HG03442 (cell line): ENCODE measurements around the gene CACNG7.
"Not testable (repeated sequence)": the region's sequence is repeated elsewhere in the genome, so short reads cannot be mapped to it uniquely, and the experiment has no call there.

Experiments used
- ATAC-seq: cut with Tn5 transposase; IDR thresholded peaks from one replicate; pipeline ENCODE4 v1.9.1; 2021; ENCODE audit warnings: mild to moderate bottlenecking, moderate library complexity; ENCODE audit not compliant: unreplicated experiment

CACNG7 gene

DNA sequence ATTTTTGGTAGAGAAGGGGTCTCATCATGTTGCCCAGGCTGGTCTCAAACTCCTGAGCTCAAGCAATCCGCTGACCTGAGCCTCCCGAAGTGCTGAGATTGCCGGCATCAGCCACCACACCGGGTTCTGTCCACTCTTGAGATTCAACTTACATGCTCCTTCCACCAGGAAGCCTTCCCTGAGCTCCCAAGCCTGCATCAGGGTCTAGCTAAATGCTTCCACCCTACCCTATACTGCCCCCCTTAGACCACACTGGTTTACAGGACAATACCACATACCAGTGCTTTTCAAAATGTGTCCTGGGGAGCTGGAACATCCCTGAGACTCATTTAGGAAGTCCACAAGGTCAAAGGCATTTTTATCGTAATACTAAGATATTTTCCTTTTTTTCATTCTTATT lies 38.5 kb downstream of the CACNG7 start:
- no peak for ATAC-seq

DNA sequence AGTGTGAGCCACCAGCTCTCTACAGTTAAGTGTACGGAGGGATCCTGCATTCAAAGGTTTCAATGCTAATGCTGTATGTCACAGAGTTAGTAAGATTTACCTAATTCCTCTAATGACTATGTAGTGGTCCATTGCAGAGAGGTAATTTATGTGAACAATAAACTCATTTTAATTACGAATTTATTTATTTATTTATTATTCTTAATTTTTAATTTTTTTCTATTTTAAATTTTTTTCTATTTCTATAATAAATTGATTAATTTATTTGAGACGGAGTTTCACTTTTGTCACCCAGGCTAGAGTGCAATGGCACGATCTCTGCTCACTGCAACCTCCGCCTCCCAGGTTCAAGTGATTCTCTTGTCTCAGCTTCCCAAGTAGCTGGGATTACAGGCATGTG lies 39.5 kb downstream of the CACNG7 start:
- not testable (repeated sequence) for ATAC-seq

DNA sequence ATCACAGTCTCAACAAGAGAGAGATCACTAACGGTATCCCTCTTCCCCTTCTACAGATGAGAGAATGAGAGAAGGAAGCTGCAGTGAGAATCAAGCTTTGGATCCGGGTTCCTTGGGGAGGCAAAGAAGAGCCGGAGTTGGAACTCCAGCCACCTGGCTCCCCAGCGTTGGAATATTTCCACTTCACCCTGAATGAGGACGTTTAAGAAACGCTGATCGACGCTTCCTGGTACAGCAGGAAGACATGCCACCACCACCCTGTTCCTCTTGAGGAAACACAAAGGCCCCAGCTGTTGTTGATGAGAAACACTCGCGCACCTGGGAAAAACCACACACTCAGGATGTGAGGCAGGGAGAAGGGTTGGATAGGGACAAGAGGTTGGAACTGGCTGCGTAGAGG lies 42.4 kb downstream of the CACNG7 start:
- ATAC-seq: no peak

DNA sequence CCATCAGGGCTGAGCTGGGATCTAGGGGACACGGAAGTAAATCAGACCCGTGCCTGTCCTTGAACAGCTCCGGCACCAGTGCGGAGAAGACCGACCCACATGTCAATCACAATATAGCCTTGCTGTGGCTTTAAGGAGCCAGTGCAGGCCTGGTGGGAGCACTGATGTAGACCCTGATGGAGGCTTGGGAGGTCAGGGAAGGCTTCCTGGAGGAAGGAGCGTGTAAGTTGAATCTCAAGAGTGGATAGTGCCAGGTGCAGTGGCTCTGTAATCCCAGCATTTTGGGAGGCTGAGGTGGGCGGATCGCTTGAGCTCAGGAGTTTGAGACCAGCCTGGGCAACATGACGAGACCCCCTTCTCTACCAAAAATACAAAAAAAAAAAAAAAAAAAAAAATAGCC lies 42.9 kb downstream of the CACNG7 start:
- ATAC-seq: no peak

DNA sequence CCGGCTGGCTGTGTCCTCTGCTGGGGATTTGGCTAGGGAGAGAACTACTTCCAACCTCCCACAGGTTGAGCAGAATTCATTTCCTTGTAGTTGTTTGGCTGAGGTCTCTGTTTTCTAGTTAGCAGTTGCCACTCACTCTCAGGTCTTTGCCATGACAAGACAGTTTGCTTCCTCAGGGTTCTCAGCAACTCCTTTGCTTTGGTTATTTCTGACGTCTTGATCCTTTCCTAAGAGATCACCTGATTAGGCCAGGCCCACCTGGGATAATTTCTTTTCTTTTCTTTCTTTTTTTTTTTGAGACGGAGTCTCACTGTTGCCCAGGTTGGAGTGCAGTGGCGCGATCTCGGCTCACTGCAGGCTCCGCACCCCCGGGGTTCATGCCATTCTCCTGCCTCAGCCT lies 44.3 kb downstream of the CACNG7 start:
- no peak for ATAC-seq

DNA sequence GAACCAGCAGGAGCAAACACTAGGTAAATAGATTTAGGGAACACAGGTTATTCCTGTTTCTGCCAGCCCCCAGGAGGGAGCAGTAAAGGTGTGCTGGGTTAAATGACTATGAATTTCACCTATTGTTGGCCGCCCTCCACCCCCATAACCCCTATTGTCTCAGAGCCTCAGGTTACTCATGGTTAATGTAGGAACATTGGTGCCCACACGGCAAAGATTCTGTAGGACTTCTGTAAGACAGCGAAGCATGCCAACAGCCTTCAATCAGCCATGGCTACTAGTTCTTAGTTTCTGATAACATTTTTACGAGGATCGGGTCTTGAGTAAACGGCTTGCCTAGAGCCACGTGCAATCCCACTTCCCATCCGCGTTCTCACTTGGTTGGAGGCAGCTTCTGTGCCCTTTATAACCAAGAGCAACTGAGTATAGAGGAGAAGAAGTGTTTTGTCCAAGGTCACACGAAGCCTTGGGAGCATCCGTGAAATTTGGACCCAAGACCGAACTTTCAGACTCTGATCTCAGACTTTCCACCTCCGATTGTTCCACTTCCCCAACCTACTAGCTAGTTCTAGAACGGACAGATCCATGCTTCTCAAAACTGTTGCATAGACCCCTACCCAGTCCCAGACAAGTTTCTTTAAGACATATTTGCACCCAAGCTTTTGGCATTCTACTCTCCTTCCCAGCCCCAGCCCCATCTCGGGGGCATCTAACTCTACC lies 48.5 kb downstream of the CACNG7 start:
- ATAC-seq: no peak

DNA sequence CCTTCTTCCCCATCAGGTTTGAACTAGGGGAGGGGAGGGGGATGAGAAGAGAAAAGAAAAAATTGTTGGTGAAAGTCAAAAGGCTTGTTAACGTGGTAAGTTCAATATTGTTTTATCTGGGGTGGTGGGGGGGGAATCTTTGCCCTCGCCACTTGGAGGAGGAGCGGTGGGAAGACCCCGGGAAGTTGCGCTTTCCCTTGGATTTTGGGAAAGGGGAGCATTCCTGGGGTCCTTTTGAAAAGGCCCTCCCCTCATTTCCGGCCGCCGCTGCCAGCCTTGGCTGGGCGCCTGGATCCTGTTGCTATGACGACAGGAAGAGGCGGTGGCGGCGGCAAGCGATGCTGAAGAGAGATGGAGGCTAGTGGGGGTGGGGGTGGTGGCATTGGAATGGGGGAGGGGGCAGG lies 49.1 kb downstream of the CACNG7 start:
- ATAC-seq: no peak

DNA sequence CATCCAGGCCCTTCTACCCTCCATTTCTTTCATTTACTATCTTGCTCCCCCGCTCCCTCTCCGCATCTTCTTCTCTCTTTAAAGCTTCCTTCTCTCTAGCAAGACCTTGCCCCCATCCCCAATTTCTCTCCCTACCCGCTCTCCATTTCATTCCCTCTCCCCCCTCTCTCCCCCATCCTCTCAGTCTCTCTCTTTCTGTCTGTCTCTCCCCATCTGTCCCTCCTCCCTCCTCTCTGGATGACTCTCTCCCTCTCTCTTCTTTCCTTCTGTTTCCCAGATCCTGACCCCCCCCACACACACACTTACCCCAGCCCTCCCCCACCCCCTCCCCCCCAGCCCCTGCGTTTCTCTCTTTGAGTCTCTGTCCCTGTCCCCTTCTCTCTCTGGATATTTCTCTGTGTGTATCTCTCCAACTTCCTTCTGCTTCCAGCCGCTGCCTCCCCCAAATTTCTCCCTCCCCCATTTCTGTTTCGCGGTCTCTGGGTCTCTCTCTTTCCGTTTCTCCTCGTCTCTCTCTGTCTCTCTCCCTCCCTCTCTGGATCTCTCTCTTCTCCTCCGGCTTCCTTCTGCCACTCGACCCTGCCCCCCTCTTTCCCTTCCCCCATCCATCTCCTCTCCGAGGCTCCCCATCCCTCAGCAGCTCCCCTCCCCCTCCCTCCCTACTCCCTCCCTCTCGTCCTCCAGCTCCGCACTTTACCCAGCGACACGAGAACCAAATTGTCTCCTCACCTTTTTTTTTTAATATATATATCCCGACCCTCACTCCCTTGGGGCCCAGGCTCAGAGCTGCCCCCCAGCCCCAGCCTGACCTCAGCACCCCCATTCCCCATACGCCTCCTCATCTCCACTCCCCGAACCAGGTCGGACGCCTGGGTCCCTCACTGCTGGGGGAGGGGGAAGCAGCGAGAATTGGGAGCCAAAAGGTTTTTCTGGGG lies 50.0 kb downstream of the CACNG7 start:
- ATAC-seq: no peak

DNA sequence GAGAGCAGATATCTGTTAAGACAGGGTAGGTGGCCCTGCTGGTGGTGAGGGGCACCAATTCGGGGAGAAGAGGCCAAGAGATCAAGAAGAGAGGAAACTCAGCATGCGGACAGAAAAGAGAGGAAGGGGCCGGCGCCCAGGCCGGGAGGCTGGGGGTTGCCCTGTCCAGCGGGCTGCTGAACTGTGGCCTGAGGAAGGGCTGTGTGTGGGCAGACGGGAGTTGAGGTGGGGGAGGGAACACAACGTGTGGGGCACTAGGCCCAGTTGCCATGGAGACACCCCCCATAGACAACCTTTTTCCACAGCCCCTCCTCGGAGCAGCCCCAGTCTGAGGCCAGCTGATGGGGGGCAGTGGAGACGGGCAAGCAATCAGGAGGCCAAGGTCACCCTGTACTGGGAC lies 51.1 kb downstream of the CACNG7 start:
- ATAC-seq: no peak

DNA sequence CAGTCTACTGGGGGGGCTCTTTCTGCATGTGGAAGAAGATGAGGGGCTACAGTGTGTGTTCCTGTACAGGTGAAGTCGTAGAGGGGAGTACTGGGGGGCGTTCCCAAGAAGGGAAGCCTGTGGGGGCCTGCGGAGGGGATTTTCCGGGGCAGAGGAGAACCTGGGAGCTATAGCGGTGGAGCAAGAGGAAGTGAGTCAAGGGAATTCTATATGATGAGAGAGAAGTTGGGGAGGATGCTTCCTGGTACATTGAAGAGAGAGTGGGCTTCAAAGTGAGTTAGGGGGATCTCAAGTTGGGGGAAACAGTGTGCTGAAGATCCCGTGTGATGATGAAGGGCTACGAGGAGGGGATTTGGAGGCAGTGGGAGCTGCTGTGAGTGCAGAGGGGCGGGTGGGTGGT lies 51.8 kb downstream of the CACNG7 start:
- no peak for ATAC-seq

DNA sequence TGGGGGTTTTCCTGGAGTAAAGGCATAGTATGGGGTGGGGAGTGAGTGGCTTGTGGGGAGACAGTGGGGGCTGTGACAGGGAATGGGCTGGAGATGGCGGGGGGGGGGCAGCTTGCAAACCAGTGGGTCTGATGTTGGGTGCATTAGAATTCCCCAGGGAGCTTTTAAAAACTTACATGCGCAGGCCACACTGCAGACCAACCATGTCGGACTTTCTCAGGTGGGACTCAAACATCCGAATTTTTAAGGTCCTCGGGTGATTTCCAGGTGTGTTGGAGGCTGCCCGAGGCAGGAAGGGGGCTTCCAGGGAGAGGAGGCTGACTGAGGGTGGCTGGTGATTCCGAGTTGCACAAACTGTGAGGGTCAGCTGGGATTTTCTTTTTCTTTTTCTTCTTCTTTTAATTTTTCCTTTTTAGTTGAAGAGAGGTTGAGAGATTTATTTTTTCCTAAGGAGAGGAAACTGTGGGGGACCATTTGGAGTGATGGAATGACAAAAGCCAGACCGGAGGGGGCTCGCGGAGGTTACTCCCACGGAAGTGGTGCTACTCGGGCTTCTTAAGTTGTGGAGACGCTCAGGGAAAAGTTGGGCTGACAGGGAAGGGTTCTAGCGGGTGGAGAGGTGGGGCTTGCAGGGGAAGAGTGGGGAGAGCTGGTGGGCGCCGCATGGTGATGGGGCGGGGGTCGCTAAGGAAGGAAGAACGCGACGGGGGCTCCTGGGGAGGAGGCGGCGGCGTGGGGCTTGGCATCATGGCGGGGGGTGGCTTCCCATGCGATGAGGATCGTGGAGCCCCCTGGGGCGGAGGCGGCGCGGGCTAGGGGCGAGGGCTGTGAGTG lies 52.7 kb downstream of the CACNG7 start:
- ATAC-seq: no peak

DNA sequence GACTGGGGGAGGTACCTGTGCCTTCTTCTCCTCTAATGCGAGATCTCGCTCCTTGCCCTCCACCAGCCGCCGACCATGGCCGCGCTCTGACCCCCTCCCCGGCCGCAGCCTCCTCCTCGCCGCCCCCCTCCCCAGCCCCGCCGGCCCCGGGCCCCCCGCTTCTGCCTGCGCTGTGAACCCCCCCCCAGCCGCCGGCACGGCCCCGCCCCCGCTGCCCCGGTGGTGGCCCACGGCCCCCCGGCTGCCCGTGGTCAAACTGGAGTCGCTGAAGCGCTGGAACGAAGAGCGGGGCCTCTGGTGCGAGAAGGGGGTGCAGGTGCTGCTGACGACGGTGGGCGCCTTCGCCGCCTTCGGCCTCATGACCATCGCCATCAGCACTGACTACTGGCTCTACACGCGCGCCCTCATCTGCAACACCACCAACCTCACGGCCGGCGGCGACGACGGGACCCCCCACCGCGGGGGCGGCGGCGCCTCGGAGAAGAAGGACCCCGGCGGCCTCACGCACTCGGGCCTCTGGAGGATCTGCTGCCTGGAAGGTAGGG lies 53.9 kb downstream of the CACNG7 start, which contains the start of gene CACNG8:
Gene CACNG8, plus strand, starts transcription at position 51 of the 545 bp plus-strand sequence.
- ATAC-seq: no peak

DNA sequence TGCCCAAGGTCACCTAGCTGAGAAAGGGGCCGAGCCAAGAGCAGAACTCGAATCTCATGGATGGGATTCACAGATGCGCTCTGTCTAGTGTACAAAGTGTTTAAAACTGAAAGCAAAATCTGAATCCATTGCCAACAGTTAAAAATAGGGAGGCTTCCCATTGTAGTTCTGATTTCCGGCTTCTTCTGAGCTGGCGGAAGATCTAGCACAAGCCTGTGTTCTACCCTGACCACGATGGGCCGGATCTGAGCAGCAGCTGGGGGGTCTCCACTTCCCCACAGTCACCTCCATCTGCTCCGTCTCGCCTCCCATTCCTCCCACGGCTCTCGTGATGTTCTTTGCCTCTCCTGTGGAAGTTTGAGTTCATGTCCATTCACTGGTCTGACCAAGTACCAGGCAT lies 56.0 kb downstream of the CACNG7 start:
- no peak for ATAC-seq

DNA sequence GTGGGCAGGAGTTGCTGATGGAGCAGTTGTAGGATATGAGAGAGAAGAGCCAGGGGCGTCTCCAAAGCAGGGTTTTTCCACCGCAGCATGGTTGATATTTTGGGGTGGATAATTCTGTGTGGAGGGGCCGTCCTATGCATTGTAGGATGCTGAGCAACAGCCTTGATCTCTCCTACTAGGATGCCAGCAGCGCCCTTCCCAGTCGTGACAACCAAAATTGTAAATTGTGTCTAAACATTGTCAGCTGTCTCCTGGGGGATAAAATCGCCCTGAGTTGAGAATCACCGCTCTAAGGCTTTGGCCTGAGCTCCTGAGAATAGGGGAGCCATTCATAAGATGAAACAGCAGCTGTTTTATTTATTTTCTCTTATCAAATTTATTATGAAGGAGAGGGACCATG lies 57.9 kb downstream of the CACNG7 start:
- ATAC-seq: no peak

DNA sequence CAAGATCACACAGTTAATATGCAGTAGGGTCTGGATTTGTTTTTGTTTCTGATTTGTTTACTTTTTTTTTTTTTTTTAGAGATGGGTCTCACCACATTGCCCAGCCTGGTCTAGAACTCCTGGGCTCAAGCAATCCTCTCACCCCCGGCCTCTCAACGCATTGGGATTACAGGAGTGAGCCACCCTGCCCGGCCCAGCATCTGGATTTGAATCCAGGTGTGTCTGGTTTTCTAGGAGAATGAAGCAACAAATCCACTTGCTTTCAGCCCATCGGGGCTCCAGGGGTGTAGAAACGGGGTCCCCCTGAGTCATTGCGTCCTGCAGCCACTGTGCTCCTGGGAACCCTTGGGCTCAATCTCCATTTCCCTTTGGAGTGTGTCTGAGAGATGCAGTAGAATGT lies 60.3 kb downstream of the CACNG7 start:
- no peak for ATAC-seq

DNA sequence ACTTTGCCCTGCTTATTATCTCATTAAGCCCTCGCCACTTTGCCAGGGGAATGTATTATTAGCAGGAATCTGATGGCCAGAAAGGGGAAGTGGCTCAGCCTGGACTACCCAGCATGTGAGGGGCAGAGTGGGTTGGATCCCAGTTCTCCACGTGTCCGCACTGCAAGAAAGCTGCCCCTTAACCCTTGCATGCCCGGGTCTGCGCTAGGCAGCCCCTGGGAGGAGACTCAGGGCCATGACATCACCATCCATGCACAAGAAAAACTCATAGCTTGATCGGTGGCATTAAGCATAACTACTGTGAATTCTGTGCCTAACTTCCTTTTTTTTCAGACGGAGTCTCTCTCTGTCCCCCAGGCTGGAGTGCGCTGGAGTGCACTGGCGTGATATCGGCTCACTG lies 62.6 kb downstream of the CACNG7 start:
- no peak for ATAC-seq

DNA sequence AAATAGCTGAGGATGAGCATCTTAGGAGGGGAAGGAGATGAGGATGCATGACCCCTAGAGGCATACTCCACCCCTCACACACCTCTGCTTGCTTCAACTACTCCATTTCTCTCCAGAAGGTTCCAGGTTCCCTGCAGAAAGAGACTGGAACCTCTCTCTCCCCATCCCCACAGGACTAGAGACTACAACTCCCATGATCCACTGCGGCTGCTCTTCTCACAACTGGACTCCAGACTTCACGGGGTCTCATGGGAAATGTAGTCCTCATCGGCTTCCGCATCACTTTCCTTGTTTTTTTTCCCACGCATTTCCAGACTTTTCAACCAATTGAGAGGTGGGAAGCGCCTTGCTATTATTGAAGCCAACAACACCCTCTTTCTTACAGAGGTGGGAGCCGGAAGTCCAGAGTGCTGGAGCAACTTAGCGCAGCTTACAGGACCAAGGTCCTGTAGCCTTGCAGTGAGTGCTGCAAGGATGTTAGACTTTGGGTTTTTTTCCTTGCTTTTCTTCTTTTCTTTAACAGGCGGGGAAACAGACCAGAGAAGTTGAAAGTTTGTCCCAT lies 68.4 kb downstream of the CACNG7 start:
- no peak for ATAC-seq

DNA sequence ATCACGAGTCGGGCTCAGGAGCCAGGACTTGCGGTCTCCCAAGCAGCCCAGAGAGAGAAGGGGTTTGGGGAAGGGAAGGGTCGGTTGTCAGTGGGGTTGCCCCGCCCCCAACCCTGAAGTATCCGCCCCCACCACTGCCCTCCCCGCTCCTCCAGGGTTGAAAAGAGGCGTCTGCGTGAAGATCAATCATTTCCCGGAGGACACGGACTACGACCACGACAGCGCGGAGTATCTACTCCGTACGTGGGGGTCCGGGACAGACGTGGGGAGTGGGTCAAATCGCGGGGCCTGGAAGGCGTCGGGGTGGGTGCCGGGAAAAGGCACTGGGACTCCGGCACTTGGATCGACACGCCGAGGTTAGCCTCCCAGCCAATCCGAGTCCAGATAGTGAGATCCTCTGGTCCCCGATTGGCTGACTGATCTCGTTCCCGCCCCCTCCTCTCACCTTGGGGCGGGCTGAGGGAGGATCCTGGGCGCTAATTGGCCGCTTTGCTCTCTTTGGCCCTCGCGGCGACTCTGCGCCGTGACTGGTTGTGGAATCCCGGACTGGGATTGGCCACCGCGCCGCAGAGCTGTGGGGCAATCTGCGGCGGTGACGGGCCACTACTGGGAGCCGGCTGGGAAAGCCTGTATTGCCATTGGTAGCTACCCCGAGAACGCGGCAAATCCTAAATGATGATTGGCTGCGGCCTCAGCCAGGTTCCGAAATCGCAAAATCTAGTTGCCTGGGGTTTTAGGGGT lies 69.1 kb downstream of the CACNG7 start:
- ATAC-seq: no peak

DNA sequence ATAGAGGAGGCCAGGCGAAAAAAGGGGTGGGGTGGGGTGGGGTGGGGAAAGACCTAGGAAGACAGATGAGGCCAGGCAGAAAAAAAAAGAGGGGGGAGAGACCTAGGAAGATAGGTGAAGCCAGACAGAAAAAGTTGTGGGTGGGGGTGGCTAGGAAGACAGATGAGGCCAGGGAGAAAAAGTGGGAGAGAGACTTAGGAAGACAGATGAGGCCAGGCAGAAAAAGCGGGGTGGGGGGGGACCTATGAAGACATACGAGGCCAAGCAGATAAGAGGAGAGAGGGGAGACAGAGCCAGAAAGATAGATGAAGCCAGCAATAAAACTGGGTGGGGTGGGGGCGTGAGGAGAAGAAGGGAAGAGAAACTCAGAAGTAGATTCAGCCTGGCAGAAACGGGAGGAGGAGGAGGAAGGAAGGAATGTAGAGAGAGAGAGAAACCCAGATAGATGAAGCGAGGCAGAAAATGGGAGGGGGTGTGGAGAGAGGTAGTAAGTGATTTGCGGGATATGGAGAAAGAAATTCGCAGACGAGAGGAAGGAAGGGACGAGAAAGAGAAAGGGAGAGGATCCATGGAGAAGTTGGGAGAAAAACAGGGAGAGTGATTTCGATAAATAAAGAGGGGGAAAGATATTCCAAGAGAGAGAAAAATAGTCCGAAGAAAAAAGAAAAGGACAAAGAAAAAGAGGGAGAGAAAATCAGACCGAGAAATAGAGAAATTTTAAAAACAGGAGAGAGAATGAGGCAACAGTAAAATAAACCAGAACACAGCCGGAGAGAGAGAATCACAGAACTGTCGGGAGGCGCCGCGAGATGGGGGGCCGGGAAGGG lies 70.1 kb downstream of the CACNG7 start:
- no peak for ATAC-seq
